SK-N-SH treated with all-trans-retinoic acid at 6 μM for 48 hours (cell line): ENCODE measurements around the gene MFNG.

Source experiments
- ATAC-seq: fragments of 200-7000 bp; cut with Tn5 transposase; 3 replicates; pipeline ENCODE4 v1.9.1; 2020; ENCODE audit warnings: mild to moderate bottlenecking, moderate library complexity
- ARNTL ChIP-seq: fragments of 450-650 bp; formaldehyde crosslinking; IDR thresholded peaks from 2 replicates; pipeline ENCODE4 v1.5.0; 2020; ENCODE audit warnings: low read depth, mild to moderate bottlenecking, moderate library complexity, borderline replicate concordance
- BACH2 ChIP-seq: fragments of 250-450 bp; sonication (Bioruptor Pico); IDR thresholded peaks from 2 replicates; pipeline ENCODE4 v1.9.0; 2021; ENCODE audit warnings: mild to moderate bottlenecking, borderline replicate concordance
- CREB5 ChIP-seq: fragments of 250-450 bp; sonication (Bioruptor Pico); IDR thresholded peaks from 2 replicates; pipeline ENCODE4 v1.5.1; 2020; ENCODE audit warnings: low read depth, mild to moderate bottlenecking, moderate library complexity
- CSDC2 ChIP-seq: fragments of 250-450 bp; sonication (Bioruptor Pico); IDR thresholded peaks from 2 replicates; pipeline ENCODE4 v1.5.0; 2020; ENCODE audit warnings: mild to moderate bottlenecking, moderate library complexity
- CSRNP3 ChIP-seq: fragments of 250-450 bp; sonication (Bioruptor Pico); IDR thresholded peaks from 2 replicates; pipeline ENCODE4 v1.5.1; 2021; ENCODE audit warnings: mild to moderate bottlenecking, moderate library complexity
- ESRRG ChIP-seq: fragments of 250-450 bp; sonication (Bioruptor Pico); IDR thresholded peaks from 2 replicates; pipeline ENCODE4 v1.6.1; 2021; ENCODE audit warnings: mild to moderate bottlenecking
- GLIS3 ChIP-seq: fragments of 250-450 bp; sonication (Bioruptor Pico); IDR thresholded peaks from 2 replicates; pipeline ENCODE4 v1.5.0; 2020; ENCODE audit warnings: mild to moderate bottlenecking, moderate library complexity
- ISL1 ChIP-seq: fragments of 250-450 bp; sonication (Bioruptor Pico); IDR thresholded peaks from 2 replicates; pipeline ENCODE4 v2.1.2; 2022; ENCODE audit warnings: mild to moderate bottlenecking, moderate library complexity
- OSR1 ChIP-seq: fragments of 250-450 bp; sonication (Bioruptor Pico); IDR thresholded peaks from 2 replicates; pipeline ENCODE4 v1.8.0; 2022; ENCODE audit warnings: moderate library complexity, mild to moderate bottlenecking, inconsistent platforms
- PATZ1 ChIP-seq: fragments of 250-450 bp; sonication (Bioruptor Pico); IDR thresholded peaks from 2 replicates; pipeline ENCODE4 v1.8.0; 2020; ENCODE audit warnings: mild to moderate bottlenecking, moderate library complexity, borderline replicate concordance
- POU6F1 ChIP-seq: fragments of 250-450 bp; sonication (Bioruptor Pico); IDR thresholded peaks from 2 replicates; pipeline ENCODE4 v1.8.0; 2021; ENCODE audit warnings: low read depth, mild to moderate bottlenecking, moderate library complexity, borderline replicate concordance
- PPARA ChIP-seq: fragments of 250-450 bp; sonication (Bioruptor Pico); IDR thresholded peaks from 2 replicates; pipeline ENCODE4 v1.5.0; 2020; ENCODE audit warnings: mild to moderate bottlenecking, borderline replicate concordance
- SNAI2 ChIP-seq: fragments of 250-450 bp; sonication (Bioruptor Pico); IDR thresholded peaks from 2 replicates; pipeline ENCODE4 v1.5.0; 2020; ENCODE audit warnings: mild to moderate bottlenecking, moderate library complexity
- TCF4 ChIP-seq: fragments of 250-450 bp; sonication (Bioruptor Pico); IDR thresholded peaks from 2 replicates; pipeline ENCODE4 v1.8.0; 2021; ENCODE audit warnings: mild to moderate bottlenecking, moderate library complexity, borderline replicate concordance
- TOX ChIP-seq: fragments of 250-450 bp; sonication (Bioruptor Pico); IDR thresholded peaks from 2 replicates; pipeline ENCODE4 v1.8.0; 2021; ENCODE audit warnings: mild to moderate bottlenecking, moderate library complexity, borderline replicate concordance
- TSHZ2 ChIP-seq: fragments of 250-450 bp; sonication (Bioruptor Pico); IDR thresholded peaks from 2 replicates; pipeline ENCODE4 v1.5.0; 2020; ENCODE audit warnings: mild to moderate bottlenecking, moderate library complexity
- ZC3H10 ChIP-seq: fragments of 250-450 bp; sonication (Bioruptor Pico); IDR thresholded peaks from 2 replicates; pipeline ENCODE4 v1.5.1; 2021; ENCODE audit warnings: mild to moderate bottlenecking, moderate library complexity
- ZFP3 ChIP-seq: fragments of 250-450 bp; sonication (Bioruptor Pico); IDR thresholded peaks from 2 replicates; pipeline ENCODE4 v1.5.0; 2020; ENCODE audit warnings: mild to moderate bottlenecking, moderate library complexity
- ZFP30 ChIP-seq: fragments of 450-650 bp; formaldehyde crosslinking; IDR thresholded peaks from 2 replicates; pipeline ENCODE4 v1.5.0; 2022; ENCODE audit warnings: mild to moderate bottlenecking, moderate library complexity
- ZNF565 ChIP-seq: fragments of 450-650 bp; formaldehyde crosslinking; conservative IDR thresholded peaks from 2 replicates; pipeline ENCODE4 v1.5.0; 2020; ENCODE audit warnings: low read depth, mild to moderate bottlenecking, moderate library complexity
- ZNF70 ChIP-seq: fragments of 450-650 bp; formaldehyde crosslinking; IDR thresholded peaks from 2 replicates; pipeline ENCODE4 v1.5.0; 2020; ENCODE audit warnings: mild to moderate bottlenecking, moderate library complexity
- ZNF8 ChIP-seq: fragments of 450-650 bp; formaldehyde crosslinking; IDR thresholded peaks from 2 replicates; pipeline ENCODE4 v1.5.0; 2020; ENCODE audit warnings: mild to moderate bottlenecking, moderate library complexity

The MFNG gene

GRCh38 chr22:37505989-37506388, 19.8 kb upstream of the MFNG start:
- ATAC-seq, result no peak
- TF ChIP-seq ZC3H10 (CRISPR knock-in tag) (no peak), ZFP30 (CRISPR knock-in tag) (no peak), OSR1 (CRISPR knock-in tag) (no peak), ARNTL (CRISPR knock-in tag) (no peak), ZNF8 (CRISPR knock-in tag) (no peak), CSRNP3 (CRISPR knock-in tag) (no peak), TCF4 (CRISPR knock-in tag) (no peak), GLIS3 (CRISPR knock-in tag) (no peak), TSHZ2 (CRISPR knock-in tag) (no peak), PATZ1 (CRISPR knock-in tag) (no peak), ZFP3 (CRISPR knock-in tag) (no peak), TOX (CRISPR knock-in tag) (no peak), PPARA (no peak), BACH2 (CRISPR knock-in tag) (no peak), ZNF565 (CRISPR knock-in tag) (no peak), ESRRG (CRISPR knock-in tag) (no peak), ISL1 (CRISPR knock-in tag) (no peak), ZNF70 (CRISPR knock-in tag) (no peak)

GRCh38 chr22:37505565-37505964, 19.4 kb upstream of the MFNG start:
- no peak for ATAC-seq
- TF ChIP-seq ZNF565 (CRISPR knock-in tag) (no peak), GLIS3 (CRISPR knock-in tag) (no peak), ZFP3 (CRISPR knock-in tag) (no peak), ZNF70 (CRISPR knock-in tag) (no peak), POU6F1 (CRISPR knock-in tag) (no peak), SNAI2 (CRISPR knock-in tag) (no peak), CSDC2 (CRISPR knock-in tag) (no peak), CREB5 (CRISPR knock-in tag) (no peak), ISL1 (CRISPR knock-in tag) (no peak), BACH2 (CRISPR knock-in tag) (no peak)

- TF ChIP-seq TSHZ2 (CRISPR knock-in tag), result no peak
- no peak for TF ChIP-seq ZNF565 (CRISPR knock-in tag)
- TF ChIP-seq ZFP3 (CRISPR knock-in tag), result no peak
- TF ChIP-seq CREB5 (CRISPR knock-in tag), result no peak
- TF ChIP-seq POU6F1 (CRISPR knock-in tag), result no peak
- TF ChIP-seq SNAI2 (CRISPR knock-in tag), result no peak
- no peak for TF ChIP-seq TCF4 (CRISPR knock-in tag)
- TF ChIP-seq ZFP30 (CRISPR knock-in tag), result no peak
- no peak for TF ChIP-seq OSR1 (CRISPR knock-in tag)
- TF ChIP-seq TOX (CRISPR knock-in tag), result no peak
- no peak for TF ChIP-seq PPARA
- ATAC-seq, result no peak
These were observed 18.8 kb upstream of the MFNG start for GRCh38 chr22:37504964-37505363.
